ENCODE measurements around the gene ATG13. TPM values are rescaled to one million over a fixed set of nuclear protein-coding genes. Genes with fewer than 3 reads are reported as not detected.

ATG13 gene
- total and polyA plus RNA-seq, 2 experiments from 2014 or later: 32.9 to 71.1 TPM

- no peak for TF ChIP-seq CTCF (conservative IDR thresholded peaks at IDR 0.05; ENCODE audit: low read depth in 2 of 2)
- TF ChIP-seq EZH2phosphoT487 (IDR thresholded peaks at IDR 0.05; ENCODE audit: unreplicated experiment): no peak
- no peak for TF ChIP-seq EZH2 (IDR thresholded peaks at IDR 0.05; ENCODE audit: low read depth, unreplicated experiment)
- TF ChIP-seq STAT1 (IDR thresholded peaks at IDR 0.05; ENCODE audit: unreplicated experiment): no peak
Measured at GRCh38 chr11:46637546-46637945, 20.2 kb downstream of the ATG13 start (continued).

- no peaks in the 10 kb centered on the region for H3K4me1 Mint-ChIP-seq
- no peak overlapping the region for H3K27ac Mint-ChIP-seq
- Histone ChIP-seq H4K20me1 (replicated peaks; ENCODE audit: insufficient read depth) (peaks cover 4% of the 10 kb centered on the region; the same call in 1 of the 2 replicates), H3K9me2 (ENCODE audit: insufficient read depth) (0 out of 2 replicates have a peak, but pooled peaks cover 7% of the 10 kb centered on the region), H3K4me2 (no peak overlapping the region), H2AFZ (no peak overlapping the region), H3K4me3 (no peak overlapping the region), H3K27ac (ENCODE audit: low read depth) (no peak overlapping the region), H3K36me3 (ENCODE audit: insufficient read depth) (no peaks in the 10 kb centered on the region; the same call in 1 of the 2 replicates), H3K4me1 (ENCODE audit: insufficient read depth) (no peaks in the 10 kb centered on the region), H3K27me3 (ENCODE audit: insufficient read depth) (no peaks in the 10 kb centered on the region), H3K79me2 (replicated peaks; ENCODE audit: insufficient read depth) (0 out of 2 replicates have a peak, but pooled peaks cover 4% of the 10 kb centered on the region), H3F3A (replicated peaks; ENCODE audit: low read depth) (no peaks in the 10 kb centered on the region)
- H3K36me3 Mint-ChIP-seq (ENCODE audit: low read depth): peaks cover 22% of the 10 kb centered on the region; the same call in 2 of the 3 replicates
- no peaks in the 10 kb centered on the region; the same call in 2 of the 3 replicates for H3K9me3 Mint-ChIP-seq
- DNase-seq (ENCODE audit: low spot score): no peak
- H3K4me3 Mint-ChIP-seq: no peak overlapping the region
- H3K27me3 Mint-ChIP-seq (ENCODE audit: insufficient read depth, low read depth, poor library complexity): peaks cover 2% of the 10 kb centered on the region
- no peak for ATAC-seq
- TF ChIP-seq ZNF114 (CRISPR knock-in tag; IDR thresholded peaks at IDR 0.05) (no peak), CREB1 (CRISPR knock-in tag; IDR thresholded peaks at IDR 0.05; ENCODE audit: low read depth) (no peak), STAT1 (IDR thresholded peaks at IDR 0.05; ENCODE audit: unreplicated experiment) (no peak), REST (IDR thresholded peaks at IDR 0.05; ENCODE audit: unreplicated experiment) (no peak), JUNB (IDR thresholded peaks at IDR 0.05; ENCODE audit: unreplicated experiment) (no peak), ZNF462 (CRISPR knock-in tag; IDR thresholded peaks at IDR 0.05) (no peak), ETS1 (IDR thresholded peaks at IDR 0.05) (no peak), NANOG (IDR thresholded peaks at IDR 0.05; ENCODE audit: borderline replicate concordance) (no peak), EZH2 (IDR thresholded peaks at IDR 0.05; ENCODE audit: low read depth, unreplicated experiment) (no peak), ZNF331 (CRISPR knock-in tag; IDR thresholded peaks at IDR 0.05; ENCODE audit: low read depth) (no peak)
Measured at GRCh38 chr11:46639197-46639839, 22.0 kb downstream of the ATG13 start.
